ENCODE results near the gene ISCA1. TPM values are rescaled to one million over a fixed set of nuclear protein-coding genes. Genes with fewer than 3 reads are reported as not detected.

The ISCA1 gene
- total and polyA plus RNA-seq, 2 of the 8 experiments (the other 6 are each of a cell fraction or from before 2014, with no cell fraction given), result 35.0 to 40.0 TPM

- peaks cover 2 to 31% (median 18%) of the 10 kb centered on the region in 4 experiments for H3K36me3 ChIP-seq (ENCODE audit: control insufficient read depth in 2 of 4, insufficient read depth in 4 of 4, low read length in 3 of 4)
- no peak overlapping the region for H2BK5ac ChIP-seq (ENCODE audit: low read depth, low read length)
- no peak overlapping the region for H3K23ac ChIP-seq (ENCODE audit: insufficient read length)
- H2BK20ac ChIP-seq (ENCODE audit: low read length), result no peak overlapping the region
- H3K9me3 ChIP-seq (ENCODE audit: insufficient read depth in 2 of 2, low read depth in 1 of 2, low read length in 1 of 2), result no peaks in the 10 kb centered on the region
- H4K5ac ChIP-seq (ENCODE audit: insufficient read length, low read depth, low read length), result no peak overlapping the region
- peaks cover 2 to 4% of the 10 kb centered on the region in 2 experiments for H4K20me1 ChIP-seq (replicated peaks in 1 of 2; ENCODE audit: control insufficient read depth in 1 of 2, insufficient read depth in 2 of 2, low read length in 2 of 2)
- no peak overlapping the region for H2AFZ ChIP-seq (ENCODE audit: low read length)
- POLR2A ChIA-PET (ENCODE audit: partially characterized antibody), result interaction anchor here (0.6 to 0.8 kb wide), 2 partner anchors 43 to 68 kb away, joined by 3 to 4 read pairs; no protein-coding TSS in a partner anchor
- H4K8ac ChIP-seq (ENCODE audit: extremely low read depth, insufficient read depth, low read length), result no peak overlapping the region
- H3K4ac ChIP-seq (replicated peaks; ENCODE audit: insufficient read length, low read depth, low read length), result no peak overlapping the region
- H3K14ac ChIP-seq (ENCODE audit: insufficient read length), result no peak overlapping the region
- no peak overlapping the region for H3K27ac ChIP-seq (ENCODE audit: low read depth, low read length)
- H3K79me1 ChIP-seq (ENCODE audit: low read depth, low read length), result no peaks in the 10 kb centered on the region
- no peak for DNase-seq (ENCODE audit: low read depth in 1 of 2, low spot score in 2 of 2)
- no peak overlapping the region for H2BK15ac ChIP-seq (ENCODE audit: low read length)
- H2BK120ac ChIP-seq (replicated peaks; ENCODE audit: low read depth, low read length), result no peak overlapping the region
- H3K23me2 ChIP-seq (ENCODE audit: low read depth, low read length), result no peaks in the 10 kb centered on the region
- no peak overlapping the region for H3K18ac ChIP-seq (ENCODE audit: extremely low read depth, low read length)
- H2BK12ac ChIP-seq (ENCODE audit: low read depth, low read length), result no peak overlapping the region
- H3K4me1 ChIP-seq (replicated peaks in 1 of 4; ENCODE audit: control insufficient read depth in 3 of 4, insufficient read depth in 4 of 4, low read length in 3 of 4), result peaks cover 0 to 7% (median 1%) of the 10 kb centered on the region in 4 experiments; a peak in 2 of 7 replicates
- 92% methylated on average over 1 of the region's 1 CpG; no CpG with 5 or more reads in 1 of the 2 experiments for WGBS, 2 experiments (ENCODE audit: extremely low coverage in 1 of 2, insufficient coverage in 1 of 2, insufficient read length in 1 of 2, insufficient replicate concordance in 2 of 2, low coverage in 1 of 2, low lambda C conversion rate in 2 of 2, missing lambda C conversion rate in 1 of 2)
- FAIRE-seq, result no peak
- no peaks in the 10 kb centered on the region for H3K79me2 ChIP-seq (ENCODE audit: control insufficient read depth in 1 of 2, insufficient read depth in 2 of 2, low read length in 2 of 2)
- CTCF ChIA-PET (ENCODE audit: partially characterized antibody), result interaction anchor here (1.0 kb wide), 1 partner anchor 10 kb away, joined by 3 read pairs; no protein-coding TSS in a partner anchor
- no peak overlapping the region for H4K91ac ChIP-seq (replicated peaks; ENCODE audit: insufficient read length, low read length)
- H3K4me2 ChIP-seq (ENCODE audit: insufficient read depth in 1 of 2, low read depth in 2 of 2, low read length in 2 of 2), result no peak overlapping the region
- no peak overlapping the region for H3K9ac ChIP-seq (replicated peaks in 1 of 4; ENCODE audit: extremely low read depth in 1 of 4, low read depth in 3 of 4, low read length in 3 of 4)
- no peak overlapping the region for H3K4me3 ChIP-seq (ENCODE audit: extremely low read depth in 1 of 4, insufficient read depth in 2 of 4, low read depth in 3 of 4, low read length in 4 of 4)
- H2AK5ac ChIP-seq (ENCODE audit: low read depth, low read length), result no peak overlapping the region
- no peaks in the 10 kb centered on the region for H3K27me3 ChIP-seq (replicated peaks in 1 of 4; ENCODE audit: control insufficient read depth in 3 of 4, extremely low read depth in 1 of 4, insufficient read depth in 3 of 4, low read length in 3 of 4)
- no peak overlapping the region for H3K56ac ChIP-seq (replicated peaks; ENCODE audit: insufficient read length, low read depth, low read length)
- TF ChIP-seq KDM5A (IDR thresholded peaks at IDR 0.05; ENCODE audit: low read length) (no peak), ASH2L (IDR thresholded peaks at IDR 0.05; ENCODE audit: low read length) (no peak), KDM4A (IDR thresholded peaks at IDR 0.05; ENCODE audit: low read depth, low read length, severe bottlenecking) (no peak), ATF3 (IDR thresholded peaks at IDR 0.05; ENCODE audit: insufficient read depth, low read depth, low read length) (no peak), JUN (IDR thresholded peaks at IDR 0.05; ENCODE audit: low read depth, low read length) (no peak), GABPA (IDR thresholded peaks at IDR 0.05; ENCODE audit: borderline replicate concordance, insufficient read depth, low read length) (no peak), POU5F1 (IDR thresholded peaks at IDR 0.05; ENCODE audit: low read depth, low read length) (no peak), SIX5 (IDR thresholded peaks at IDR 0.05; ENCODE audit: low read depth, low read length) (no peak), BCL11A (IDR thresholded peaks at IDR 0.05; ENCODE audit: low read depth in 2 of 2, low read length in 2 of 2) (no peak), HDAC2 (IDR thresholded peaks at IDR 0.05; ENCODE audit: borderline replicate concordance in 1 of 2, low read depth in 2 of 2, low read length in 2 of 2) (no peak), PHF8 (conservative IDR thresholded peaks at IDR 0.05; ENCODE audit: low read depth, low read length) (no peak), CHD2 (IDR thresholded peaks at IDR 0.05; ENCODE audit: low read length) (no peak), POLR2A (IDR thresholded peaks at IDR 0.05; ENCODE audit: control extremely low read depth in 1 of 2, low read depth in 2 of 2, low read length in 2 of 2) (no peak), CTBP2 (IDR thresholded peaks at IDR 0.05; ENCODE audit: borderline replicate concordance, insufficient read depth, insufficient read length, low read length) (no peak)
These were observed 47.3 kb upstream of the ISCA1 start for GRCh38 chr9:86329649-86330048.

All from H1 (cell line).